ENCODE measurements around the gene EPC1. TPM values are rescaled to one million over a fixed set of nuclear protein-coding genes. Genes with fewer than 3 reads are reported as not detected.

The EPC1 gene
- total and polyA plus RNA-seq, 2 of the 8 experiments (the other 6 are each of a cell fraction or from before 2014, with no cell fraction given) = 23.7 to 42.3 TPM

DNA sequence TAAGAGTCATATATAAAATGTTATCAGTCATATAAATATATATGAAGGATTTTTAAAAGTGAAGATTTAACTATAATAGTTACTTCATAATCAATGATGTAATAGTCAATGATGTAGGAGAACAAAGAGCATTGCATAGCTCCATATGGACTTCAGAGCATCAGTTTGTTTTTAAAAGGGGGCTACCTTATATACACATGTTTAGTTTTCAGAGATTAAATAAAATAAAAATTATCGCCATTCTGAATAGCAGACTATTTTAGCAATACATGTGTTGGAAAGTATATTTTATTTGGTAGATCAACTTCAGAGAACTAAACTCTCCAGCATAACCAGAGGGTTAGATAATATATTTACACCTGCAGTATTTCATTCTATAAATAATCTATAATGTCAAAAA is 29.1 kb upstream of the EPC1 start (continued):
- TF ChIP-seq JUND (IDR thresholded peaks at IDR 0.05; ENCODE audit: low read length) = no peak
- no peak for TF ChIP-seq CTBP2 (IDR thresholded peaks at IDR 0.05; ENCODE audit: borderline replicate concordance, insufficient read depth, insufficient read length, low read length)
- no peak for TF ChIP-seq BCL11A (IDR thresholded peaks at IDR 0.05; ENCODE audit: low read depth in 2 of 2, low read length in 2 of 2)
- no peak for TF ChIP-seq POU5F1 (IDR thresholded peaks at IDR 0.05; ENCODE audit: low read depth, low read length)
- no peak for TF ChIP-seq TBP (IDR thresholded peaks at IDR 0.05; ENCODE audit: low read depth, low read length)

Measured in H1 (cell line).